HepG2 (cell line): ENCODE measurements around the gene SPINDOC. TPM values are rescaled to one million over a fixed set of nuclear protein-coding genes. Genes with fewer than 3 reads are reported as not detected.

Source experiments
- ASH2L ChIP-seq: fragments of 300-600, 200-600 bp; sonication (generic); IDR thresholded peaks from 2 replicates; pipeline ENCODE4 v1.7.0; 2017; ENCODE audit warnings: low read depth, mild to moderate bottlenecking, moderate library complexity, mixed read lengths, low read length; ENCODE audit not compliant: insufficient read length
- ATF7 ChIP-seq, 2 experiments: fragments of 450-650 bp in 1 of 2; sonication (generic) in 1 of 2; formaldehyde crosslinking in 1 of 2; IDR thresholded peaks; 2 replicates each; pipeline versions ENCODE4 v1.4.0 to v1.6.1; 2016 to 2020; ENCODE audit warnings: antibody characterized with exemption in 1 of 2, mild to moderate bottlenecking in 1 of 2, missing genetic modification reagents in 1 of 2
- CHCHD3 ChIP-seq: sonication (generic); formaldehyde crosslinking; IDR thresholded peaks from 2 replicates; pipeline ENCODE4 v1.8.0; 2022; ENCODE audit warnings: mild to moderate bottlenecking, missing genetic modification reagents, moderate library complexity
- GABPB1 ChIP-seq: IDR thresholded peaks from 2 replicates; pipeline ENCODE4 v1.6.1; 2016; ENCODE audit warnings: mild to moderate bottlenecking, missing genetic modification reagents, moderate library complexity, missing compliant biosample characterization
- HES4 ChIP-seq: sonication (generic); formaldehyde crosslinking; IDR thresholded peaks from 2 replicates; pipeline ENCODE4 v1.9.0; 2021; ENCODE audit warnings: mild to moderate bottlenecking, missing genetic modification reagents, borderline replicate concordance
- KAT2B ChIP-seq: fragments of 150-350 bp; IDR thresholded peaks from 2 replicates; pipeline ENCODE4 v1.6.1; 2014; ENCODE audit warnings: low read depth, low read length, borderline replicate concordance
- KAT8 ChIP-seq: IDR thresholded peaks from 2 replicates; pipeline ENCODE4 v1.6.1; 2016; ENCODE audit warnings: missing genetic modification reagents, missing compliant biosample characterization
- NCOR1 ChIP-seq: fragments of 200-600 bp; sonication (generic); IDR thresholded peaks from 2 replicates; pipeline ENCODE4 v1.7.0; 2017; ENCODE audit warnings: antibody characterized with exemption, low read length, borderline replicate concordance
- NFYC ChIP-seq: IDR thresholded peaks from 2 replicates; pipeline ENCODE4 v1.6.1; 2016; ENCODE audit warnings: missing genetic modification reagents, missing compliant biosample characterization
- POLR2AphosphoS5 ChIP-seq: IDR thresholded peaks from 2 replicates; pipeline ENCODE4 v1.6.1; 2012; ENCODE audit warnings: low read depth, low read length
- RBFOX2 ChIP-seq: fragments of 200-400 bp; formaldehyde crosslinking; IDR thresholded peaks from 2 replicates; pipeline ENCODE4 v1.6.1; 2017; ENCODE audit warnings: low read depth, mild to moderate bottlenecking, low read length
- SCMH1 ChIP-seq: sonication (generic); formaldehyde crosslinking; IDR thresholded peaks from 2 replicates; pipeline ENCODE4 v1.9.0; 2021; ENCODE audit warnings: missing genetic modification reagents, mild to moderate bottlenecking, borderline replicate concordance
- SMC3 ChIP-seq: IDR thresholded peaks from 2 replicates; pipeline ENCODE4 v1.6.1; 2011; ENCODE audit warnings: low read length, improper control_type of control experiment
- TOPORS ChIP-seq: sonication (generic); formaldehyde crosslinking; IDR thresholded peaks from 2 replicates; pipeline ENCODE4 v1.8.0; 2023; ENCODE audit warnings: mild to moderate bottlenecking, missing genetic modification reagents
- ZFP1 ChIP-seq: IDR thresholded peaks from 2 replicates; pipeline ENCODE4 v1.6.1; 2016
- ZNF24 ChIP-seq: fragments of 450-650 bp; IDR thresholded peaks from 2 replicates; pipeline ENCODE4 v1.6.1; 2017; ENCODE audit warnings: antibody characterized with exemption, mild to moderate bottlenecking
- ZNF563 ChIP-seq: sonication (generic); formaldehyde crosslinking; IDR thresholded peaks from 2 replicates; pipeline ENCODE4 v1.8.0; 2022; ENCODE audit warnings: mild to moderate bottlenecking, moderate library complexity, missing genetic modification reagents
- ZNF670 ChIP-seq: sonication (generic); formaldehyde crosslinking; IDR thresholded peaks from 2 replicates; pipeline ENCODE4 v1.8.0; 2022; ENCODE audit warnings: mild to moderate bottlenecking, missing genetic modification reagents, borderline replicate concordance
- ZNF790 ChIP-seq: sonication (generic); formaldehyde crosslinking; IDR thresholded peaks from 2 replicates; pipeline ENCODE4 v1.8.0; 2022; ENCODE audit warnings: missing genetic modification reagents, mild to moderate bottlenecking, borderline replicate concordance
- ZNF850 ChIP-seq: sonication (generic); formaldehyde crosslinking; conservative IDR thresholded peaks from 2 replicates; pipeline ENCODE4 v1.9.0; 2021; ENCODE audit warnings: mild to moderate bottlenecking, missing genetic modification reagents
- polyA plus RNA-seq, 8 experiments: library from polyadenylated mRNA; depleted of rRNA in 3 of 8; stranded (reverse) in 7 of 8; unstranded in 1 of 8; fragments of >200 nt; fragmentation: Illumina TruSeq in 4 of 8; extraction: Trizol in 4 of 8; gene quantifications; 2 replicates each; pipeline versions ENCODE4 v1.2.1 to v1.2.3, GENCODE V29; 2011 to 2016; ENCODE audit warnings: low read depth in 4 of 8, missing spikeins in 1 of 8, mixed read lengths in 1 of 8; ENCODE audit not compliant: insufficient read depth in 1 of 8
- total RNA-seq, 5 experiments: library from RNA; depleted of rRNA; stranded (reverse); fragments of >200 nt; fragmentation: Illumina TruSeq; extraction: Trizol; gene quantifications; 2 replicates each; pipeline ENCODE4 v1.2.3, GENCODE V29; 2016; ENCODE audit warnings: low read depth in 1 of 5
- TF ChIP-seq, protein P1 (sequence below): IDR thresholded peaks from 2 replicates; pipeline ENCODE4 v1.6.1; 2012; ENCODE audit warnings: inconsistent platforms
- TF ChIP-seq, protein P2 (sequence below): sonication (generic); formaldehyde crosslinking; IDR thresholded peaks from 2 replicates; pipeline ENCODE4 v1.4.0; 2020; ENCODE audit warnings: missing genetic modification reagents
- TF ChIP-seq, protein P3 (sequence below): sonication (generic); formaldehyde crosslinking; IDR thresholded peaks from 2 replicates; pipeline ENCODE4 v1.4.0; 2020; ENCODE audit warnings: missing genetic modification reagents

SPINDOC gene
- total and polyA plus RNA-seq, 2 of the 13 experiments (the other 11 are each of a cell fraction or from before 2014, with no cell fraction given), result 21.4 to 29.9 TPM

DNA sequence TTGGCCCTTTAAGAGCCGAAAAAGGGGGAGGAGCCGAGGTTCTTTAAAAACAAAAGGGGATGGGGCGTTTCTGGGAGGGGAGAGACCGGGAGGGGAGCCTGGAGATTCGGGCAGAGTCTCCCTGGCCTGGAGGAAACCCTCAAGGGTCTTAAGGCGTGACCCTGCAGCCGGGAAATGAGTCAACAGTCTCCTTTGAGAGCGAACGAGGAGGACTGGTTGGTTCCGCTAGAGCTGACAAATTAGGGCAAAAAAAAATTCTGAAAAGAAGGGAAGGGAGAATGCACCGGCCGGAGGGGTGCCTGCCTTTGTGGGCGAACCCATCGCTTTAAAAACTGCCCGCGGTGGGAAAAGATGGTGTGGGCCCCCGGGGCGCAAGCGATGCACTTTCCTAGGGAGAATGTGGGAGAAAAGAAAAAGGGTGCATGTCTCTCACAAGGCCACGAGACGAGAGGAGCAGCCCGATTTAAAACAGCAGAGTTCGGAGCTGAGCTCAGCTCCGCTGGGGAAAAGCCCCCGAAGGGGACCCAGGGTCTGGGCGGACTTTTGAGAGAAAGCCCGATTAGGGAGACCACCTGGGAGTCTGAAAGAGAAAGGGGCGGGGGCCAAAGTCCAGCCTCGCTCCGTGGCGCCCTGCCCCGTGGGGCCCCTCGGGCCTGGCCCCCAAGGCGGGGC, 45.6 kb upstream of the SPINDOC start (continued):
- TF ChIP-seq ASH2L, result peak; percentile 49
- TF ChIP-seq KAT8 (CRISPR knock-in tag), result no peak
- no peak for TF ChIP-seq GABPB1 (CRISPR knock-in tag)
- TF ChIP-seq ZNF24, result no peak
- no peak for TF ChIP-seq SMC3
- TF ChIP-seq, protein P1, sequence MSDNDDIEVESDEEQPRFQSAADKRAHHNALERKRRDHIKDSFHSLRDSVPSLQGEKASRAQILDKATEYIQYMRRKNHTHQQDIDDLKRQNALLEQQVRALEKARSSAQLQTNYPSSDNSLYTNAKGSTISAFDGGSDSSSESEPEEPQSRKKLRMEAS, result peak; percentile 17
- TF ChIP-seq ZNF670 (CRISPR knock-in tag), result no peak
- TF ChIP-seq, protein P2, sequence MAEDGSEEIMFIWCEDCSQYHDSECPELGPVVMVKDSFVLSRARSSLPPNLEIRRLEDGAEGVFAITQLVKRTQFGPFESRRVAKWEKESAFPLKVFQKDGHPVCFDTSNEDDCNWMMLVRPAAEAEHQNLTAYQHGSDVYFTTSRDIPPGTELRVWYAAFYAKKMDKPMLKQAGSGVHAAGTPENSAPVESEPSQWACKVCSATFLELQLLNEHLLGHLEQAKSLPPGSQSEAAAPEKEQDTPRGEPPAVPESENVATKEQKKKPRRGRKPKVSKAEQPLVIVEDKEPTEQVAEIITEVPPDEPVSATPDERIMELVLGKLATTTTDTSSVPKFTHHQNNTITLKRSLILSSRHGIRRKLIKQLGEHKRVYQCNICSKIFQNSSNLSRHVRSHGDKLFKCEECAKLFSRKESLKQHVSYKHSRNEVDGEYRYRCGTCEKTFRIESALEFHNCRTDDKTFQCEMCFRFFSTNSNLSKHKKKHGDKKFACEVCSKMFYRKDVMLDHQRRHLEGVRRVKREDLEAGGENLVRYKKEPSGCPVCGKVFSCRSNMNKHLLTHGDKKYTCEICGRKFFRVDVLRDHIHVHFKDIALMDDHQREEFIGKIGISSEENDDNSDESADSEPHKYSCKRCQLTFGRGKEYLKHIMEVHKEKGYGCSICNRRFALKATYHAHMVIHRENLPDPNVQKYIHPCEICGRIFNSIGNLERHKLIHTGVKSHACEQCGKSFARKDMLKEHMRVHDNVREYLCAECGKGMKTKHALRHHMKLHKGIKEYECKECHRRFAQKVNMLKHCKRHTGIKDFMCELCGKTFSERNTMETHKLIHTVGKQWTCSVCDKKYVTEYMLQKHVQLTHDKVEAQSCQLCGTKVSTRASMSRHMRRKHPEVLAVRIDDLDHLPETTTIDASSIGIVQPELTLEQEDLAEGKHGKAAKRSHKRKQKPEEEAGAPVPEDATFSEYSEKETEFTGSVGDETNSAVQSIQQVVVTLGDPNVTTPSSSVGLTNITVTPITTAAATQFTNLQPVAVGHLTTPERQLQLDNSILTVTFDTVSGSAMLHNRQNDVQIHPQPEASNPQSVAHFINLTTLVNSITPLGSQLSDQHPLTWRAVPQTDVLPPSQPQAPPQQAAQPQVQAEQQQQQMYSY, result 0 out of 2 replicates have a peak, but pooled peaks have one; percentile 38
- TF ChIP-seq HES4 (CRISPR knock-in tag), result no peak
- TF ChIP-seq ZNF850 (CRISPR knock-in tag), result no peak
- TF ChIP-seq ZFP1 (CRISPR knock-in tag), result no peak
- no peak for TF ChIP-seq CHCHD3 (CRISPR knock-in tag)
- TF ChIP-seq SCMH1, result no peak
- TF ChIP-seq KAT2B, result no peak
- TF ChIP-seq NCOR1, result 0 out of 2 replicates have a peak, but pooled peaks have one; percentile 35
- TF ChIP-seq POLR2AphosphoS5, result 0 out of 2 replicates have a peak, but pooled peaks have one; percentile 42
- TF ChIP-seq, protein P3, sequence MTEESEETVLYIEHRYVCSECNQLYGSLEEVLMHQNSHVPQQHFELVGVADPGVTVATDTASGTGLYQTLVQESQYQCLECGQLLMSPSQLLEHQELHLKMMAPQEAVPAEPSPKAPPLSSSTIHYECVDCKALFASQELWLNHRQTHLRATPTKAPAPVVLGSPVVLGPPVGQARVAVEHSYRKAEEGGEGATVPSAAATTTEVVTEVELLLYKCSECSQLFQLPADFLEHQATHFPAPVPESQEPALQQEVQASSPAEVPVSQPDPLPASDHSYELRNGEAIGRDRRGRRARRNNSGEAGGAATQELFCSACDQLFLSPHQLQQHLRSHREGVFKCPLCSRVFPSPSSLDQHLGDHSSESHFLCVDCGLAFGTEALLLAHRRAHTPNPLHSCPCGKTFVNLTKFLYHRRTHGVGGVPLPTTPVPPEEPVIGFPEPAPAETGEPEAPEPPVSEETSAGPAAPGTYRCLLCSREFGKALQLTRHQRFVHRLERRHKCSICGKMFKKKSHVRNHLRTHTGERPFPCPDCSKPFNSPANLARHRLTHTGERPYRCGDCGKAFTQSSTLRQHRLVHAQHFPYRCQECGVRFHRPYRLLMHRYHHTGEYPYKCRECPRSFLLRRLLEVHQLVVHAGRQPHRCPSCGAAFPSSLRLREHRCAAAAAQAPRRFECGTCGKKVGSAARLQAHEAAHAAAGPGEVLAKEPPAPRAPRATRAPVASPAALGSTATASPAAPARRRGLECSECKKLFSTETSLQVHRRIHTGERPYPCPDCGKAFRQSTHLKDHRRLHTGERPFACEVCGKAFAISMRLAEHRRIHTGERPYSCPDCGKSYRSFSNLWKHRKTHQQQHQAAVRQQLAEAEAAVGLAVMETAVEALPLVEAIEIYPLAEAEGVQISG (CRISPR knock-in tag), result no peak
- peak; percentile 68; the same call in 1 of the 2 replicates for TF ChIP-seq TOPORS (CRISPR knock-in tag)
- peak; percentile 57; the same call in 1 of the 2 replicates for TF ChIP-seq RBFOX2
- TF ChIP-seq ZNF563 (CRISPR knock-in tag), result 0 out of 2 replicates have a peak, but pooled peaks have one; percentile 22
- TF ChIP-seq ZNF790 (CRISPR knock-in tag), result no peak
- no peak for TF ChIP-seq ATF7 (IDR thresholded peaks at IDR 0.05)
- TF ChIP-seq ATF7 (CRISPR knock-in tag; IDR thresholded peaks at IDR 0.05), result no peak
- no peak for TF ChIP-seq NFYC (CRISPR knock-in tag)
